ENCODE measurements around the gene ARHGAP29.
A peak's percentile ranks its signal among the peaks of the same experiment; 100 is the strongest.

ARHGAP29 gene

GRCh38 chr1:94227624-94228023 is 9.8 kb downstream of the ARHGAP29 start:
- TF ChIP-seq PRDM6 (tag by site-specific recombination; IDR thresholded peaks at IDR 0.05): peak; percentile 46; the same call in 1 of the 2 replicates
- peak; percentile 72 for TF ChIP-seq SP7 (tag by site-specific recombination; IDR thresholded peaks at IDR 0.05)
- peak; percentile 74 for TF ChIP-seq WT1 (tag by site-specific recombination; IDR thresholded peaks at IDR 0.05)
- TF ChIP-seq HOXD13 (CRISPR knock-in tag; IDR thresholded peaks at IDR 0.05; ENCODE audit: borderline replicate concordance): no peak
- TF ChIP-seq ZNF157 (tag by site-specific recombination; IDR thresholded peaks at IDR 0.05): no peak
- TF ChIP-seq ZNF529 (tag by site-specific recombination; IDR thresholded peaks at IDR 0.05; ENCODE audit: insufficient replicate concordance): no peak
- TF ChIP-seq ZNF354C (tag by site-specific recombination; IDR thresholded peaks at IDR 0.05; ENCODE audit: borderline replicate concordance, low read depth): no peak
- no peak for TF ChIP-seq ZNF416 (tag by site-specific recombination; IDR thresholded peaks at IDR 0.05)
- TF ChIP-seq IKZF3 (tag by site-specific recombination; IDR thresholded peaks at IDR 0.05): peak; percentile 43; the same call in 1 of the 2 replicates
- TF ChIP-seq ZNF112 (tag by site-specific recombination; IDR thresholded peaks at IDR 0.05): no peak
- no peak for TF ChIP-seq ZNF140 (tag by site-specific recombination; IDR thresholded peaks at IDR 0.05)
- TF ChIP-seq ZNF16 (tag by site-specific recombination; IDR thresholded peaks at IDR 0.05; ENCODE audit: low read depth): no peak
- TF ChIP-seq ZNF24 (tag by site-specific recombination; IDR thresholded peaks at IDR 0.05): no peak
- POLR2A ChIA-PET: interaction anchor here (2.6 kb wide), 1 partner anchor 10 kb away, joined by 18 read pairs; the partner anchor contains the start of gene ARHGAP29
- Histone ChIP-seq H3K4me1 (ENCODE audit: control insufficient read depth, insufficient read depth, low read length) (peaks cover 26% of the 10 kb centered on the region), H3K4me3 (ENCODE audit: low read depth, low read length) (no peak overlapping the region), H3K36me3 (ENCODE audit: control insufficient read depth in 2 of 2, insufficient read depth in 1 of 2, low read length in 2 of 2) (no peaks in the 10 kb centered on the region), H3K9me3 (ENCODE audit: control insufficient read depth, insufficient read depth, low read depth, low read length) (no peaks in the 10 kb centered on the region), H3K27ac (ENCODE audit: extremely low read depth, low read depth, low read length) (no peak overlapping the region)
- CTCF ChIA-PET: interaction anchor here (0.6 to 3.1 kb wide), 5 partner anchors 96 to 202 kb away, joined by 3 to 34 read pairs (median 4); no protein-coding TSS in a partner anchor

GRCh38 chr1:94225845-94226244 is 11.5 kb downstream of the ARHGAP29 start:
- H3K4me1 ChIP-seq (ENCODE audit: control insufficient read depth, insufficient read depth, low read length): peaks cover 26% of the 10 kb centered on the region
- H3K4me3 ChIP-seq (ENCODE audit: low read depth, low read length): no peak overlapping the region
- no peaks in the 10 kb centered on the region for H3K9me3 ChIP-seq (ENCODE audit: control insufficient read depth, insufficient read depth, low read depth, low read length)
- no peak overlapping the region for H3K27ac ChIP-seq (ENCODE audit: extremely low read depth, low read depth, low read length)
- ChIA-PET CTCF (interaction anchor here (0.7 to 3.1 kb wide), 7 partner anchors 35 to 166 kb away, joined by 3 to 34 read pairs (median 4); no protein-coding TSS in a partner anchor), POLR2A (no interaction called here)
- no peaks in the 10 kb centered on the region for H3K36me3 ChIP-seq (ENCODE audit: control insufficient read depth in 2 of 2, insufficient read depth in 1 of 2, low read length in 2 of 2)
- TF ChIP-seq ZNF48 (tag by site-specific recombination; IDR thresholded peaks at IDR 0.05) (no peak), ZNF830 (tag by site-specific recombination; IDR thresholded peaks at IDR 0.05; ENCODE audit: low read depth) (no peak), BCL11B (tag by site-specific recombination; IDR thresholded peaks at IDR 0.05; ENCODE audit: low read depth) (no peak), ZNF362 (tag by site-specific recombination; IDR thresholded peaks at IDR 0.05) (peak; percentile 42; the same call in 1 of the 2 replicates), ZNF140 (tag by site-specific recombination; IDR thresholded peaks at IDR 0.05) (no peak), KLF1 (tag by site-specific recombination; IDR thresholded peaks at IDR 0.05) (no peak), WT1 (tag by site-specific recombination; IDR thresholded peaks at IDR 0.05) (no peak), ZNF585B (tag by site-specific recombination; IDR thresholded peaks at IDR 0.05) (no peak), MYNN (tag by site-specific recombination; IDR thresholded peaks at IDR 0.05; ENCODE audit: borderline replicate concordance) (no peak), ZFP69B (tag by site-specific recombination; IDR thresholded peaks at IDR 0.05) (no peak), ZNF670 (tag by site-specific recombination; IDR thresholded peaks at IDR 0.05; ENCODE audit: low read depth) (no peak), EGR2 (tag by site-specific recombination; IDR thresholded peaks at IDR 0.05; ENCODE audit: low read depth) (no peak), HOXD13 (CRISPR knock-in tag; IDR thresholded peaks at IDR 0.05; ENCODE audit: borderline replicate concordance) (no peak), FEZF1 (tag by site-specific recombination; IDR thresholded peaks at IDR 0.05) (0 out of 2 replicates have a peak, but pooled peaks have one; percentile 20), RBAK (tag by site-specific recombination; IDR thresholded peaks at IDR 0.05) (no peak), ZNF169 (tag by site-specific recombination; IDR thresholded peaks at IDR 0.05) (no peak), ZNF664 (tag by site-specific recombination; IDR thresholded peaks at IDR 0.05) (no peak), KLF10 (tag by site-specific recombination; IDR thresholded peaks at IDR 0.05) (no peak), PRDM10 (tag by site-specific recombination; IDR thresholded peaks at IDR 0.05) (no peak), ZNF701 (tag by site-specific recombination; IDR thresholded peaks at IDR 0.05) (no peak), ZNF580 (tag by site-specific recombination; IDR thresholded peaks at IDR 0.05) (no peak)

Measured in HEK293 (cell line).